B cell (primary cell): ENCODE results near the gene B3GAT3. TPM values are rescaled to one million over a fixed set of nuclear protein-coding genes. Genes with fewer than 3 reads are reported as not detected.
A peak's percentile ranks its signal among the peaks of the same experiment; 100 is the strongest.

Experiments
- ATAC-seq: fragments of 200-7000 bp; cut with Tn5 transposase; one replicate; pipeline ENCODE4 v1.10.0; 2021; ENCODE audit warnings: low read depth, mild to moderate bottlenecking, moderate number of reproducible peaks, moderate library complexity
- CTCF ChIA-PET: fragments of 350-600 bp; sonication (Branson Sonifier 250); formaldehyde crosslinking; loops from one replicate; lab custom pipeline; 2021; ENCODE audit warnings: antibody characterized with exemption, inconsistent platforms; lab: Charles Lee
- POLR2A ChIA-PET: fragments of 350-600 bp; sonication (Branson Sonifier 250); formaldehyde crosslinking; loops from one replicate; lab custom pipeline; 2021; ENCODE audit warnings: antibody characterized with exemption; lab: Charles Lee
- DNase-seq: peaks from one replicate; pipeline ENCODE4 v3.0.0; 2013
- H2AFZ ChIP-seq: 2 replicates; pipeline ENCODE4 v1.6.1; 2012; ENCODE audit warnings: mild to moderate bottlenecking, low read depth, low read length; ENCODE audit not compliant: insufficient read depth, poor library complexity, severe bottlenecking
- H3K27ac ChIP-seq, 2 donors: 1 replicate in 1 of 2; 2 replicates in 1 of 2; pipeline ENCODE4 v1.5.1; 2012 to 2013; ENCODE audit warnings: low read length in 2 of 2, mild to moderate bottlenecking in 2 of 2, moderate library complexity in 1 of 2
- H3K27me3 ChIP-seq, 4 experiments: fragments of 200-600 bp in 1 of 4; sonication (generic) in 1 of 4; replicated peaks in 1 of 4; 1 replicate in 2 of 4; 2 replicates in 2 of 4; pipeline versions ENCODE4 v1.6.1 to v1.7.0; 2013 to 2016; ENCODE audit warnings: low read length in 3 of 4, mild to moderate bottlenecking in 2 of 4, mixed read lengths in 1 of 4, moderate library complexity in 1 of 4; ENCODE audit not compliant: insufficient read depth in 4 of 4, control insufficient read depth in 3 of 4; ENCODE audit errors: control extremely low read depth in 1 of 4
- H3K36me3 ChIP-seq, 2 experiments: replicated peaks in 1 of 2; 1 replicate in 1 of 2; 2 replicates in 1 of 2; pipeline versions ENCODE4 v1.6.1 to v1.7.1; 2013; ENCODE audit warnings: low read length in 1 of 2; ENCODE audit not compliant: insufficient read depth in 2 of 2, control insufficient read depth in 1 of 2; ENCODE audit errors: control extremely low read depth in 1 of 2, extremely low read depth in 1 of 2
- H3K4me1 ChIP-seq, 2 donors: fragments of 200-600 bp in 1 of 2; sonication (generic) in 1 of 2; 1 replicate in 1 of 2; 2 replicates in 1 of 2; pipeline versions ENCODE4 v1.5.1 to v1.6.1; 2013 to 2017; ENCODE audit warnings: low read length in 2 of 2; ENCODE audit not compliant: control insufficient read depth in 2 of 2, insufficient read depth in 2 of 2
- H3K4me2 ChIP-seq: replicated peaks from 2 replicates; pipeline ENCODE3; 2012; ENCODE audit warnings: mild to moderate bottlenecking, low read depth, low read length; ENCODE audit not compliant: poor library complexity, severe bottlenecking
- H3K4me3 ChIP-seq, 5 experiments: fragments of 200-600 bp in 1 of 5; sonication (generic) in 1 of 5; 1 replicate in 3 of 5; 2 replicates in 2 of 5; pipeline versions ENCODE4 v1.5.1 to v1.7.0; 2011 to 2016; ENCODE audit warnings: low read length in 4 of 5, mild to moderate bottlenecking in 4 of 5, low read depth in 2 of 5, control low read depth in 1 of 5, moderate library complexity in 1 of 5; ENCODE audit not compliant: insufficient read depth in 1 of 5; ENCODE audit errors: control extremely low read depth in 1 of 5, extremely low read depth in 1 of 5
- H3K79me2 ChIP-seq: fragments of 200-600 bp; sonication (generic); one replicate; pipeline ENCODE4 v1.6.0; 2016; ENCODE audit warnings: low read length; ENCODE audit not compliant: control insufficient read depth, insufficient read depth
- H3K9ac ChIP-seq: fragments of 200-600 bp; sonication (generic); 2 replicates; pipeline ENCODE4 v1.6.1; 2017; ENCODE audit warnings: mild to moderate bottlenecking, low read length, moderate library complexity
- H3K9me3 ChIP-seq, 3 donors: one replicate each; pipeline versions ENCODE4 v1.6.1 to v1.7.1; 2013; ENCODE audit warnings: low read length in 2 of 3; ENCODE audit not compliant: control insufficient read depth in 2 of 3, insufficient read depth in 1 of 3; ENCODE audit errors: control extremely low read depth in 1 of 3
- H4K20me1 ChIP-seq: 2 replicates; pipeline ENCODE4 v1.6.0; 2012; ENCODE audit warnings: mild to moderate bottlenecking, low read length; ENCODE audit not compliant: insufficient read depth, control insufficient read depth, poor library complexity, severe bottlenecking
- H3K27ac Mint-ChIP-seq: one replicate; pipeline ENCODE4 v1.8.0; 2021; ENCODE audit warnings: mixed read lengths
- H3K27me3 Mint-ChIP-seq: one replicate; pipeline ENCODE4 v1.8.0; 2021; ENCODE audit warnings: mixed read lengths
- H3K4me1 Mint-ChIP-seq: one replicate; pipeline ENCODE4 v1.8.0; 2021; ENCODE audit warnings: mixed read lengths
- H3K4me3 Mint-ChIP-seq: one replicate; pipeline ENCODE4 v1.8.0; 2021; ENCODE audit warnings: mixed read lengths
- H3K9me3 Mint-ChIP-seq: one replicate; pipeline ENCODE4 v1.8.0; 2022; ENCODE audit warnings: mixed read lengths; ENCODE audit not compliant: insufficient read depth
- EZH2 ChIP-seq: IDR thresholded peaks from 2 replicates; pipeline ENCODE4 v1.6.1; 2012; ENCODE audit warnings: borderline replicate concordance, low read depth, mild to moderate bottlenecking, moderate library complexity, low read length; ENCODE audit not compliant: insufficient read depth, poor library complexity, severe bottlenecking
- WGBS: methylation state at CpG from one replicate; pipeline ENCODE4 v1.1.5; 2013; ENCODE audit warnings: missing lambda C conversion rate; ENCODE audit not compliant: insufficient coverage; 5-methylcytosine and 5-hydroxymethylcytosine counted together
- intact Hi-C: fragments of 100-400 bp; cut with micrococcal nuclease; formaldehyde crosslinking; loops from one replicate; pipeline ENCODE4 v1.10.0; 2022
- polyA plus RNA-seq: library from polyadenylated mRNA; depleted of rRNA; stranded (reverse); fragments of >200 nt; gene quantifications from 2 replicates; pipeline ENCODE4 v1.2.3, GENCODE V29; 2012
- total RNA-seq, 2 donors: library from RNA; stranded (reverse); fragments of 120-200 nt in 1 of 2; gene quantifications; 1 replicate in 1 of 2; 2 replicates in 1 of 2; pipeline versions ENCODE4 v1.2.3 to v1.2.4, GENCODE V29; 2013 to 2022
- TF ChIP-seq, protein P1 (sequence below): fragments of 200-600 bp; IDR thresholded peaks from one replicate; pipeline ENCODE4 v1.8.0; 2022; ENCODE audit warnings: antibody characterized with exemption, mild to moderate bottlenecking

B3GAT3 gene
- total and polyA plus RNA-seq, 2 donors (not counting 1 experiment from before 2014, with no cell fraction given) = 66.6 to 89.3 TPM

DNA sequence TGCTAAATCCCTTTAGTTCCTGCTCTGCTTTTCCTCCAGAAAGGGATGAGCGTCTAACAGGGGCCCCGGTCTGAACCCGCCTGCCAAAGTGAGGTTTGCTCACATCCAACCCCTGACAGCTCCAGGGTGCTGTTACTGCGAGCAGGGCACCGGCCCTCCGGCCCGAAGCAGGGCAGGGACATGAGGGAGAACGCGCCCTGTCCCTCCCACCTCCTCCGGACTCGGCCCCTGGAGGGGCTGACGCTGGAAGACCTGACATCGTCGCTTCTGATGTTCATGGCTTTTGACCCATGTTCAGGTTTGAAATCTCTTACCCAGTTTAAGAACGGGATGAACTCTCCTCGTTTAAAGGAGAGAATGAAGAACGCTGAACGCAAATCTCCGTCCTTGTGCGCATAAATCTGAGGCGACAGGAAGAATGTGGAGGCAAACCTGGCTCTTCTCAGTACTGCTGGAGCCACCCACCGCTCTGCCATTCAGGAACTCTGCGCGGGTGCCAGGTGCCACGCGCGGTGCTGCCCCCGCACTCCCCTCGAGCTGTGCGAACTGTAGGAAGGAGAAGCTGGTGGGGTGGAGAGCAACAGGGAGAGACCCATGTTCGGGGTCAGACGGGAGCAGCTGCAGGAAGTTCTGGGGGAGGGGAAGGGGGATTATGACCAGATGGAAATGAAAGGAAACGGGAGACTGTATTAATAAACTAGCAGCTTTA is 47.3 kb downstream of the B3GAT3 start:
- Histone ChIP-seq H2AFZ (peak overlapping the region; percentile 87), H3K27me3 (no peaks in the 10 kb centered on the region), H3K9me3 (peaks cover 0 to 3% (median 0%) of the 10 kb centered on the region in 3 donors), H3K36me3 (peaks cover 6 to 45% of the 10 kb centered on the region in 2 experiments), H3K9ac (peak overlapping the region; percentile 86), H3K4me2 (peak overlapping the region; percentile 90), H3K79me2 (peaks cover 18% of the 10 kb centered on the region), H3K4me3 (peak overlapping the region; percentile 74 to 99 (median 80)), H3K27ac (peak overlapping the region; percentile 63 to 76), H4K20me1 (peaks cover 3% of the 10 kb centered on the region), H3K4me1 (peaks cover 12 to 25% of the 10 kb centered on the region in 2 donors)
- intact Hi-C loops = loop anchor here (1.0 to 5.0 kb wide), 5 partner anchors 17 to 306 kb away; partner anchors contain the start of genes BSCL2, GNG3, SLC3A2 and STX5
- DNase-seq = no peak
- peaks cover 48% of the 10 kb centered on the region for H3K4me1 Mint-ChIP-seq
- peak; percentile 1 for ATAC-seq
- no peaks in the 10 kb centered on the region for H3K9me3 Mint-ChIP-seq
- no peaks in the 10 kb centered on the region for H3K27me3 Mint-ChIP-seq
- no peak for TF ChIP-seq EZH2
- TF ChIP-seq, protein P1, sequence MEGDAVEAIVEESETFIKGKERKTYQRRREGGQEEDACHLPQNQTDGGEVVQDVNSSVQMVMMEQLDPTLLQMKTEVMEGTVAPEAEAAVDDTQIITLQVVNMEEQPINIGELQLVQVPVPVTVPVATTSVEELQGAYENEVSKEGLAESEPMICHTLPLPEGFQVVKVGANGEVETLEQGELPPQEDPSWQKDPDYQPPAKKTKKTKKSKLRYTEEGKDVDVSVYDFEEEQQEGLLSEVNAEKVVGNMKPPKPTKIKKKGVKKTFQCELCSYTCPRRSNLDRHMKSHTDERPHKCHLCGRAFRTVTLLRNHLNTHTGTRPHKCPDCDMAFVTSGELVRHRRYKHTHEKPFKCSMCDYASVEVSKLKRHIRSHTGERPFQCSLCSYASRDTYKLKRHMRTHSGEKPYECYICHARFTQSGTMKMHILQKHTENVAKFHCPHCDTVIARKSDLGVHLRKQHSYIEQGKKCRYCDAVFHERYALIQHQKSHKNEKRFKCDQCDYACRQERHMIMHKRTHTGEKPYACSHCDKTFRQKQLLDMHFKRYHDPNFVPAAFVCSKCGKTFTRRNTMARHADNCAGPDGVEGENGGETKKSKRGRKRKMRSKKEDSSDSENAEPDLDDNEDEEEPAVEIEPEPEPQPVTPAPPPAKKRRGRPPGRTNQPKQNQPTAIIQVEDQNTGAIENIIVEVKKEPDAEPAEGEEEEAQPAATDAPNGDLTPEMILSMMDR = no peak
- peak overlapping the region; percentile 92 for H3K4me3 Mint-ChIP-seq
- WGBS = under 1% methylated on average over 33 of the region's 33 CpGs
- CTCF ChIA-PET = interaction anchor here (0.6 to 6.1 kb wide), 13 partner anchors 9 to 212 kb away, joined by 3 to 33 read pairs (median 4); partner anchors contain the start of genes LBHD1, TUT1 and UQCC3
- POLR2A ChIA-PET = interaction anchor here (0.5 to 2.3 kb wide), 19 partner anchors 11 to 267 kb away, joined by 3 to 35 read pairs (median 4); partner anchors contain the start of genes B3GAT3, C11orf98, CSKMT and HNRNPUL2
- peak overlapping the region; percentile 95 for H3K27ac Mint-ChIP-seq
